Stimulated activated naive CD8-positive, alpha-beta T cell treated with anti-CD3 and anti-CD28 coated beads, Interleukin-15, Interleukin-2, amounts not matched to agents 100 U/mL and 50 U/mL, for 24 hours (primary cell): Measurements from ENCODE around the gene PSD2.

Source experiments
- ATAC-seq: fragments of 150-1000 bp; cut with Tn5 transposase; one replicate; pipeline ENCODE4 v1.10.0; 2021
- DNase-seq: peaks from one replicate; pipeline ENCODE4 v3.0.0; 2021

Gene PSD2

DNA sequence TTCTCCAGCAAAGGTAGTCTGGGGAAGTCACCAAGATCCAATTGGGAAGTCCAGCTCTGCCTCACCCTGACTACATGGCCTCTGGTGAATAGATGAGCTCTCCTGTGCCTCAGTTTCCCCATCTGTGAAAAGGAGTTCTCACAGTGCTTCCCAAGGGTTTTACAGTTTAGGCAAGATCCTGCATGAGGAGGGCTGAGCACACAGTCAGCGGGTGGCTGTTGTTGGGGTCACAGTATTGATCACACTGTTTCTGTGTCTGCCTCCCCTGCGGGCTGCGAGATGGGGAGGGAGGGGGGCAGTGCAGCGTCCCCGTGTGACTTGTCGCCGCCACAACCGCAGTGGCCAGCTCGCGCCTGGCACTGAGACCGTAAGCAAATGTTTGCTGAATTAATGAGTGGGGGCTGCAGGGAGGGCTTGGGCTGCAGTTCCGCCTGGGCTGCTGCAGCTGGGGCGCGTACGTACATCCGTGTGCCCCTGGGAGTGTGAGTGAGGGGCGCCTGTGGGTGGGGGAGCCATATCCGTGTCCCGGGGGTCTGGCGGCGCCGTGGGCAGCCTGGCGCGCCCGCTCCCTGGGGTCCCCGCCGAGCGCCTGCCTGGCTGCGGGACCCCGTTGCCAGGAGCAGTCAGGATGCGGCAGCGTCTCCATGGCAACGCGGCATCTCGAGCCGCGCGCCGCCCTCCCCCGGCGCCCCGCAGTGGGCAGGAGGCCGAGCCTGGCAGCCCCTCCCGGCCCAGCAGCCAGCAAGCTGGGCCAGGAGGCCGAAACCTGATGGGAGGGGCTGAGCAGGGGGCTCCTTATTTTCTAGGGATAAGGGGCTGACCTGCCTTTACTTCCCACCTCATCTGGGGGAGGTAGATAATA lies 31.4 kb upstream of the PSD2 start:
- no peak for ATAC-seq
- DNase-seq: no peak

GRCh38 chr5:139764886-139765408 lies 30.7 kb upstream of the PSD2 start:
- ATAC-seq: no peak
- no peak for DNase-seq

DNA sequence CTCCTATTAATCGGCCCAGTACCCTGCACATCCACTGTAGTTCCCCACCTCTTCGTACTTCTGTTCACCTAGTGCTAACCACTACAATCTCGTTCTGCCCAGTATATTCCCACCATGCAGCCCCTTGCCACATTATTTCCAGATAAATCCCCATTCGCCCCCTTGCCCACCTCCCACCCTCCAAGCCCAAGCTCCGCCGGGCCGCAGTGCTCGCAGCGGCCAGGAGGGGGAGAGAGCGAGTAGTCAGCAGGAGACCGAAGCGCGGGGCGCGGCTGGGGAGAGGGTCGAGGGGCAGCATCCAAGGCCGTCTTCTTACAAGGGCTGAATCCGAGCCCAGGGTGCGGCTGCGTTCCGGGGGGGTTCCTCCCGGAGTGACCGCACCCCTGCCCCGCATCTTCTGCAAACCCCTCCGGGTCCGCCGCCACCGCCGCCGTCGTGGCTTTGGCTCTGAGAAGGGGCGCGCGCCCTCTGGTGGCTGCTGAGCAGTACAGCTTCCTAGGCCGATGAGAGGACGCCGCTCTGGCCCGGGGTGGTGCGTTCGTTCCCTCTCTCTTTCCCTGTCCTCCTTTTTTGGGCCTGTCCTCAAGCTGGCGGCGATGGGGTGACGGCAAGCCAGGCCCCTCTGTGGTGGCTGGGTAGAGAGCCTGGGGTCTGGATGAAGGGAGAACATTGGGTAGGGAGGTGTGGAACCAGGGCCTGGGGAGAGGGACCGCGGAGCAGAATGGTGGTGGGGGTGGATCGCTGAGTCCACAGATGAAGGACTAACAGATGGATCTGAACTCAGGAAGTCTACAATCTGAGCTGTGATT lies 30.0 kb upstream of the PSD2 start:
- ATAC-seq (peak; percentile 89), DNase-seq (peak; percentile 89)

GRCh38 chr5:139767960-139768359 lies 27.6 kb upstream of the PSD2 start:
- DNase-seq: no peak
- no peak for ATAC-seq

DNA sequence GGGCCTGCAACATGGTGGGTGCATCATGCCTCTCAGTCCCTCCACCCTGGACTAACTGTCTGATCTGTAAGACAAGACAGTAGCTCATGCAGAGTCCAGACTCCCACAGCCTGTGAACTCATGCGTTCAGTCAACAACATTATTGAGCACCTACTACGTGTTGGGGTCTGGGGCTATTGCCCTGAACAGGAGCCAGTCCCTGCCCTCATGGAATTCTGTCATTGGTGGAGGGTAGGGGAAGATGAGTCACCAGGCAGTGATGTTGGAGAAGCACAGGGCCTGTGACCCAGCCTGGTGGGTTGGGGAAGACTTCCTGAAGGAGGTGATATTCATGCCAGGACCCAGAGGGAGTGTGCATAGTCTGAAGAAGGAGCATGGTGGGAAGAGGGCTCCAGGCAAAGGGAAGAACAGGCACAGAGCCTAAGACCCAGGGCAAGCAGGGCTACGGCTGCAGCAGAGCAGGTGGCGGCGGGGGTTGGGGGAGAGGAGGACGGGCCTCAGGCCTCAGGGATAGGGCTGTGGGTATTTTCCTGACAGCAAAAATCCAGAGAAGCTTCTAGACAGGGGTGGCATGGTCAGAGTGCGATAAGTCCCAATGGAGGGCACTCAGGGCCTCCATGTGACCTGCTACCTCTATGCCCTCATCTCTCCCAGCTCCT lies 26.7 kb upstream of the PSD2 start:
- DNase-seq (no peak), ATAC-seq (no peak)

- DNase-seq: no peak
- ATAC-seq: no peak
Measured at GRCh38 chr5:139769477-139769876, 26.1 kb upstream of the PSD2 start.

- no peak for DNase-seq
- no peak for ATAC-seq
Measured at GRCh38 chr5:139770722-139771121, 24.9 kb upstream of the PSD2 start.

GRCh38 chr5:139772089-139772791 lies 23.4 kb upstream of the PSD2 start:
- no peak for DNase-seq
- ATAC-seq: no peak

- DNase-seq (no peak), ATAC-seq (no peak)
Measured at GRCh38 chr5:139772927-139773690, 22.5 kb upstream of the PSD2 start.

- peak; percentile 93 for DNase-seq
- ATAC-seq: peak; percentile 88
Measured at GRCh38 chr5:139774980-139775661, 20.5 kb upstream of the PSD2 start.

- DNase-seq (no peak), ATAC-seq (no peak)
Measured at GRCh38 chr5:139775872-139776271, 19.7 kb upstream of the PSD2 start.

- DNase-seq: no peak
Measured at GRCh38 chr5:139776861-139777260, 18.7 kb upstream of the PSD2 start.

DNA sequence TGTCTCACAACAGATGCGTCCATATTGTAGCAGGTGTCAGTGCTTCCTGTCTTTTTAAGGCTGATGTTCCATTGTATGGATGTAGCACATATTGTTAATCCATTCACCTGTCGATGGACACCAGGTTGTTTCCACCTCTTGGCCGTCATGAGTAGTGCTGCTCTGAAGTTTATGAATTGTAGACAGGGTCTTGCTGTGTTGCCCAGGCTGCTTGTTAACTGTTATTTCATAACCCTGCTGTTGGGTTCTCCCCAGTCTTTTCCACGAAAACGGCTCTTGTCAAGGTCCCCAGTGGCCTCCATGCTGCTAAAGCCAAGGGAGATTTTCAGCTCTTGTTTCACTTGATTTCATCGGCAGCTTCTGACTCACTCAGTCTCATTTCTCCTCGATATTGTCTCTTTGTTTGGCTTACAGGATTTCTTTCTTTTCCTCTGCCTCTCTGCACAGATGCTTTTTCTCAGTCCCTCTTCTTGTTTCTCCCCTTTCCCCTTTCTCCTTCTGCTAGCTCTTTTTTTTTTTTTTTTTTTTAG lies 12.1 kb upstream of the PSD2 start:
- ATAC-seq (no peak), DNase-seq (no peak)

More at GRCh38 chr5:139776861-139777260, 18.7 kb upstream of the PSD2 start:
- ATAC-seq: no peak

DNA sequence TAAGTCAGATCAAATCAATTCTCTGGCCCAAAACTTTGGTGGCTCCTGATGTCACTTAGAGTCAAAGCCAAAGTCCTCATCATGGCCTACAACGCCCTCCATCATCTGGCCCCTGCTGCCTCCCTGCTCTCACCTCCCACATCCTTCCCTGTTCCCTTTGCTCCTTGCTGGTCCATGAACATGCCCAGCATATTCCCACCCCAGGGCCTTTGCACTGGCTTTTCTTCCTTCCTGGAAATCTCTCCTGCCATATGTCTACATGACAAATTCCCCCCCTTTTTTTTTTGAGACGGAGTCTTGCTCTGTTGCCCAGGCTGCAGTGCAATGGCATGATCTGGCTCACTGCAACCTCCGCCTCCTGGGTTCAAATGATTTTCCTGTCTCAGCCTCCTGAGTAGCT lies 11.1 kb upstream of the PSD2 start:
- DNase-seq (no peak), ATAC-seq (no peak)

GRCh38 chr5:139787257-139787567 lies 8.4 kb upstream of the PSD2 start:
- DNase-seq: no peak
- no peak for ATAC-seq

DNA sequence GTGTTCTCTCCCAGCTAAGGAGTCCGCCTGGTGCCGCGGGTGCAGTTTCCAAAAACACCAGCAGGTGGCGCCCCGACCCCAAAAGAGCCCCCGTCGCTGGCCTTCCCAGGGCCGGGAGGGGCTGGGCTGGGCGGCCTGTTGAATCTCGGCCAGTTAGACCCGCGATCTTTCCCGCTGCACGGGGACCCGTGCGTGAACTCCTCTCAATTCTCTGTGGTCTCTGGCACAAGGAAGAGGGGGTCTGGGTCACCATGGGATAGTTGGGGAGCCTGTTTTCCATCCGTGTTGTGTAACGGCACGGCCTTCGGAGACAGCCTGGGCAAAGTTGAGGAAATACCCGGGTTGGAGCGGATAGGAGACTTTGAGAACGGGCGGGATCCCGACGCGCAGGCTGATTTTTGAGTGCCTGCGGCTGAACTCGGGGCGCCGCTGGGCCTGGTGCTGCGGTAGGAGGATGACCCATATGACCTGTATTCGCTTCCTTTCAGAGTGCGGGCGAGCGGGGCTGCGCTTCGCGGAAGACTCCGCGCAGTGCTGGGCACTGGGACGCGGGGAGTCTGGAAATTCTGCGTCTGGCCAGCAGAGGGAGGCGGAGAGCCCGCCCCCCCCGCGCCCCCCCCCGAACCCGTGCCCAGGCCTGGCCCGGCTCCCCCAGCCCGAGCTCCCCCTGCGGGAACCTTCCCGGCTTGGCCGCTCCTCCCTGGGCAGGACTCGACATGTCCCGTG lies 7.9 kb upstream of the PSD2 start:
- DNase-seq (peak; percentile 90), ATAC-seq (peak; percentile 80)

DNA sequence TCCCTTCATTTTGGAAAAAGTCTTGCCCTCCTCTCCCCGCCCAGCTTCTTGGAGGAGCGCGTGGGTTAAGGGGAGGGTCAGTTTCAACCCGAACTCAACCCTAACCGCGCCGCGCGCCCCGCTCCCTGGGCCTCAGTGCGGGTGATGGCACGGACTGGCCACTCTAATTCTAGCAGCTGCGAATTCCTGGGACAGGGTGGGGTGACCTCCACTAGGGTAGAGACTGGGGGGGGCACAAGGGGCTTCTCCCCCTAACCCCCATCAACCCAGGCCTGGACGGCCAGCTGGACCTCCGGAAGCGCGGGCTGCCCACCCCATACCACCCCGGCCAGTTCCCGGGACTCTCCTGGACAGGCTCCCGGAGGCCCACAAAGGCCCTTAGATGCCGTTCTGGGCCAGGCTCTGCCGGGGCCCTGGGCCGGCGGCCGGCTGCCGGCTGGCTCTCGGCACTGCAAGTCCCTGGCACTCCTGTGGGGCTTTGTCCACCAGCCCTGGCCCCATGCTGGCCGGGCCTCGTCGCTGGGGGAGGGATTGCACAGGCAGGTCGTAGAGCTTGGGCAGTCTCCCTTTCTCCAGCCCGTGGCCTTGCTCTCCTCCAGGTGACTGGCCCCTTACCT lies 7.2 kb upstream of the PSD2 start:
- ATAC-seq (no peak), DNase-seq (no peak)

DNA sequence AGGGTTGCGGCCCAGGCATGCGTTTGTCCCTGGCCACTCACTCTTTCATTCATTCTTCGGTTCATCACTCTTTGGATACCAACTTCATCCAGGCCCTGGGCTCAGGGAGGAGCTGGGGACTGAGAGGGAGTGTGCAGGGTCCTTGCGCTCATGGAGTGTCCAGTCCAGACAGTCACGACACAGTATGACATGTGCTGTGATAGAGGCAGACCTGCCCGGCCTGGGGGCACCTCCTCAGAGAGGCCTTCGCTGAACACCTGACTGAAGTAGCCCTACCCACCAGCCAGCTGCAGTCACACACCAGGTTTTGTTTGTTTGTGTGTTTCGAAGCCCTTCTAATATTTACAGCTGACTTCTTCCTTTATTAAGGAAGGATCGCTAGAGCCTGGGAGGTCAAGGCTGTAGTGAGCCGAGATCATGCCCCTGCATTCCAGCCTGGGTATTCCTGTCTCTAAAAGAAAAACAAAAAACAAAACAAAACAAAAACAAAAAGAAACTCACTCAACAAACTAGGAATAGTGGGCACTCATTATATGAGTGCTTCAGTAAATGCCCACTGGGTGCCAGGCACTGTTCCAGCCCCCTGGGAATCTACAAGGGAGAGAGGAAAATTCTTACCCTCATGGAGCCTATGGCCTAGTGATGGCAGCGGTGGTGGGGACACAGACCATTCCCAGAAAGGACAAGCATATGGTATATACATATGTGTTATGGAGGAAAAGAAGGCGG lies 6.3 kb upstream of the PSD2 start:
- no peak for ATAC-seq
- DNase-seq: no peak

DNA sequence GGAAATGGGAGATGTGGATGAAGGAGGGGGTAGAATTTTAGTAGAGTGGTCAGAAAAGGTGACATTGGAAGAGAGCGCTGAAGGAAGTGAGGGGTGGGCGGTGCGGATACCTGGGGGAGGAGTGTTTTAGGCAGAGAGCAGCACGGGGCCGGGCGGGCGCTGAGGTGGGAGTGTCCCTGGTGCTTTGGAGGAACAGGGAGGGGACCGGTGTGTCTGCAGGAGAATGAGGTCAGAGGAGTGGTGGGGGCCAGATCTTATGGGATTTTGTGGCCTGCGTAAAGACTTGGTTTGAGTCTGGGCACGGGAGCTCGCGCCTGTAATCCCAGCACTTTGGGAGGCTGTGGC lies 5.8 kb upstream of the PSD2 start:
- DNase-seq: no peak

More for the DNA sequence above, 5.8 kb upstream of the PSD2 start:
- no peak for ATAC-seq
